ENCODE data around the gene DLG2.
A peak's percentile ranks its signal among the peaks of the same experiment; 100 is the strongest.
"Not testable (repeated sequence)": the region's sequence is repeated elsewhere in the genome, so short reads cannot be mapped to it uniquely, and the experiment has no call there.

The DLG2 gene

GRCh38 chr11:85634747-85635146 is 7.6 kb upstream of the DLG2 start:
- DNase-seq: no peak

GRCh38 chr11:85628771-85629341 is 1.7 kb upstream of the DLG2 start:
- no peak for DNase-seq

DNA sequence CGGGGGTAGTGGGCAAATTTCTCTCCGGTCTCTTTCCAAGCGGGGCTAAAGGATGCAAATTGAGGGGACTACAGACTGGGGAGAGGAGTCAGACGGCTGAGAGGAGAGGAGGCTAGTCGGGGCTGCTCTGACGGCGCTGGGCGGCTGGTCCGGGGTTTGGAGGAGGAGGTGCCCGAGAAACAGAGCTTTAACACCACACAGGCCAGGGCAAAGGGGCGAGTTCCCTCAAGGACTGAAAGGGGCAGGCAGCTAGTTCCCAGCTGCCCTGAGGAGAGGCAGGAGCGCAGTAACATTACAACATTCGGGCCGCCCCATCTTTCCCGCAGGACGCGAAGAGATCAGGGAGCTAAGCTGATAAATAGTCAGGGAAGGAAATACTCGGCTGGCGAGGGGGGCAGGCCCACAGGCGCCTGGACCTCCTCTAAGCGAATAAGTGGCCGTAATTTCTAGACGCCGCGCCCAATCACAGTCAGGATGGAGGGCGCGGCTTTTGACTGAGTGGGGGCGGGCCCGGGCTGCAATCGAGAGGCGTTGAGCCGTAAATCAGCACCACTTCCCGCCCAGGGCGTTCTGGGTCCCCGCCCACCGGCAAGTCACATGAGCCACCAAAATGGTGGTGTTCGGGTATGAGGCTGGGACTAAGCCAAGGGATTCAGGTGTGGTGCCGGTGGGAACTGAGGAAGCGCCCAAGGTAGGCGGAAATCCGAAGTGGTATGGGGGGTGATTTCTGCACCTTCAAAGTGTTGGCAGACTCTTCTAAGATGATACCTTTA is 1.0 kb upstream of the DLG2 start, which contains the start of gene TMEM126B:
Gene TMEM126B (plus strand): TSS at position 596 of the 773 bp plus-strand sequence. CDS start 15 bp downstream, at position 611.
- peak; percentile 99 for DNase-seq

DNA sequence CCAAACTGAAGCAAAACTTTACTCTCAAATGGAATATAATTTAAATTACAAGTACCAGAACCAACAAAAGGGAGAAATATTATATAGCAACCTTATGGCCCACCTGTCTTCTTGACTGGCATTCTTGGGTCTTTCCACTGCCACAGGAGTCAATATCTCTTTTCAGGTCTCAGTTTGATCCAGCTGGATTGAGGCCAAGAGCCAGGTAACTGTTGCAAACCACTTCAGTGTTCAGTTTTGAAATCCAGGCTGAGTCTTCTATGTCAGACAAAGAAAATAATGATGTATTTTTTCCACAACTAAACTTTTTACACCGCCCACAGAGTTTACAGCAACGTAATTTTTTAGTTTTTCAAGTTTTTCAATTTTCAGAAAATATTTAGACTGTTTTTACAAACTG is 648 bp downstream of the DLG2 start:
- DNase-seq: no peak

DNA sequence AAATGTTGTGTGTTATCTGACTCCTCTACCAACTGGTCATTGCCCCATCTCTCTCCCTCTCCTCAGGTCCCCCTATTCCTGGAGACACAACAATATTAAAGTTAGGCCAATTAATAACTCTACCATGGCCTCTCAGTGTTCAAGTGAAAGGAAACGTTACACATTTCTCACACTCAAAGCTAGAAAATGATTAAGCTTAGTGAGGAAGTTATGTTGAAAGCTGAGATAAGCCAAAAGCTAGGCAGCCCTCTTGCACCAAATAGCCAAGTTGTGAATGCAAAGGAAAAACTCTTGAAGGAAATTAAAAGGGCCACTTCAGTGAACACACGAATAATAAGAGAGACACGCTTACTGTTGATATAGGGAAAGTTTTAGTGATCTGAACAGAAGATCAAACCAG is 6.9 kb downstream of the DLG2 start:
- DNase-seq: no peak

DNA sequence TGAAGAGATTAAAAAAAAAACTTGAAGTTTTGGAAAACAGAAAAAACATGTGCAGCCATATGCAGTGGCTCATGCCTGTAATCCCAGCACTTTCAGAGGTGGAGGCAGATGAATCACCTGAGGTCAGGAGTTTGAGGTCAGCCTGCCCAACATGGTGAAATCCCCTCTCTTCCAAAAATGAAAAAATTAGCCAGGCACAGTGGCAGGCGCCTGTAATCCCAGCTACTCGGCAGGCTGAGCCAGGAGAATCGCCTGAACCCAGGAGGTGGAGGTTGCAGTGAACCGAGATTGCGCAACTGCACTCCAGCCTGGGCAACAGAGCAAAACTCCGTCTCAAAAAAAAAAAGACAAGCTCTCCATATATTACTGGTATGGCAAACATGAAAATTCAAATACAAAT is 7.6 kb downstream of the DLG2 start:
- DNase-seq: no peak

DNA sequence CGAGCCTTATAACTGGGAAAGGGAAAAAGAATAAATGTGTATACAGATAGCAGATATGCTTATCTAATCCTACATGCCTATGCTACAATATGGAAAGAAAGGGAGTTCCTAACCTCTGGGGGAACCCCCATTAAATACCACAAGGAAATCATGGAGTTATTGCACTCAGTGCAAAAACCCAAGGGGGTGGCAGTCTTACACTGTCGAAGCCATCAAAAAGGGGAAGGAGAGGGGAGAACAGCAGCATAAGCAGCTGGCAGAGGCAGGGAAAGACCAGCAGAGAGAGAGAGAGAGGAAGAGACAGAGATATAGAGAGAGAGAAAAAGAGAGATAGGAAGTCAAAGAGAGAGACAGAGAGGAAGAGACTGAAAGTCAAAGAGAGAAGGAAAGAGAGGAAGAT is 15.5 kb downstream of the DLG2 start:
- DNase-seq: not testable (repeated sequence)

- not testable (repeated sequence) for DNase-seq
These were observed 17.9 kb downstream of the DLG2 start for GRCh38 chr11:85609286-85609685.

- DNase-seq: not testable (repeated sequence)
These were observed 18.5 kb downstream of the DLG2 start for GRCh38 chr11:85608621-85609020.

GRCh38 chr11:85606237-85606636 is 20.9 kb downstream of the DLG2 start:
- not testable (repeated sequence) for DNase-seq

DNA sequence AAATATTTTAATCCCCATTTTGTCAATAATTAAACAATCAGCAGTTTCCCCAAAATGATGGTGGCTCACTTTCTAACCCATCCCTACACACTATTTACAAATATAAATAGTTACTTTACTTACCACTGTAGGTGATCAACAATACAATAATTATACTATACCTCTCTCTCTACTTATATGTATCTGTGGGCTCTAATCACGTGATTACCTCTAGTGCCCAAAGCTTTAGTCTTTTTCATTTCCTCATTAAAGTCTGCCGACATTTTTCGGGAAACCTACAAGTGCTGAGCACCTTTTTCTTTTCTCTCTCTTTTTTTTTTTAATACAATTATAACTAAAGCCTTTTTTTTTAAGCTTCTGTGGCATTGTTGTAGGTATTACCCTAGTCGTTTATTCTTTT is 23.9 kb downstream of the DLG2 start:
- no peak for DNase-seq

DNA sequence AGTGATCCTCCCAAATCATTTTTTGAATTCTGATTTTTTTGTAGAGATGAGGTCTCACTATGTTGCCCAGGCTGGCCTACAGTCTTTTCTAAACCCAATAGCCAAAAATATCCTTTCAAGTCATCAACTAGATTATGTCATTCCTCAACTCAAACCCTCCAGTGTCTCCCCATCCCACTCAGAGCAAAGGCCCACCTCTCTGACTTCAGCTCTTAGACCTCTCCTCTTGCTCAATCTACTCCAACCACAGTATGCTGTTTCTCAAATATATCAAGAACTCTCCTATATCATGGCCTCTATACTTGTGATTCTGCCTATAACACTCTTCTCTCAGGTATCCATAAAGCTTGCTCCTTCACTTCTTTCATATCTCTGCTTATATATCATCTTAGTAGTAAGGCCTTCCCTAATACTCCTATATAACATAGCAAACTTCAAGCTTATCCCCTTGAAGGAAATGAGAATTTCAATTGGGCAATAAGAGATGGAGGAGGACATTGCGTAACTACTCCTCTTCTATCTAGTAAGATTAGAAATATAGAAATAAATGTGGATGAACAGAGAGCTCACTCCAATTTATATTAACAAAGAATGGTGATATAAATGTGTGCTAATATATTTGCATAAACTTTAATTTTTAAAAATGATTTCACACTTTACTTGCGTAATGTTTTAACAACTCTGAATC is 24.5 kb downstream of the DLG2 start:
- DNase-seq: no peak

DNA sequence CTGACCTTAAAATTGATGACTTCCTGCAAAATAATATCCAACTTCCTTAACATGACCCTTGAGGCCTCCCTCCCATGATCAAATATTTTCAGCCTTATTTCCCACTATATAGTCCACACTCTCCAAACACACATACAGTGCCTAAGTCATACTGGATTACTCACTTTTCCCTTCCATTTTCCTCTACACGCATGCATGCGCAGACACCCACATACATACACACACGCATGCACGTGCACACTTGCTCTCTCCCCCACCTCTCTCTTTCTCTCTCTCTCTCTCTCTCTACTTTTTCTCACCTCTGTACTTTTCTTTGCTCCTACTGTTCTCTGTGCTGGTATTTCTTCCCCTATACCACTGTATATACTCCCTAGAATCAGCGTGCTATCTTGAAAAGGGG is 28.1 kb downstream of the DLG2 start:
- no peak for DNase-seq

GRCh38 chr11:85596886-85597285 is 30.3 kb downstream of the DLG2 start:
- DNase-seq: no peak

DNA sequence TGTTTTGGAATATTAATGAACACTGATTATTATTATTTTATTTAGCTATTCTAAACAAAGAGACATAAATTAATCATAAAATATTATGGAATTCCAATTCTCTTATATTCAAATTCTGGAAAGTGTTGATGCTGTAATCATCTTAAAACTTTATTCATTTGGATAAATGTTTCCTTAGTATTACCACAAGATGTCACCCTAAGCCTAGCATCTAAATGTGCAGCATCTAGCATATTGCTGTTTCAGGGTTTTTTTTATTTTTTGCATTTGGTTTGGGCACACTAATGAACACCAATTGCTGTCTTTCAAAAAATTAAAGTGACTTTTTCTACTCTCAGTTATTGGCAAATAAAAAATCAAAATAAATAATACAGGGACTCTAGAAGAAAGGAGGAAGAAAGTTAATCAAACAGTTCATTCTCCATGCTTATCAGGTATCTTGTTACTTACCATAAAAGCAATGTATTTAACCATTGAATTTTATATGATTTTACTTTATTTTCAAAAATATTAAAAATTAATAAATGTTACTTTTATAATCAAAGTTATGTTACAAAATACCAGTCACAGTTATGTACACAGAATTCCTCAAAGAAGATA is 31.8 kb downstream of the DLG2 start:
- DNase-seq: no peak

GRCh38 chr11:85590848-85591483 is 36.2 kb downstream of the DLG2 start:
- no peak for DNase-seq

- no peak for DNase-seq
These were observed 37.8 kb downstream of the DLG2 start for GRCh38 chr11:85589373-85589772.

DNA sequence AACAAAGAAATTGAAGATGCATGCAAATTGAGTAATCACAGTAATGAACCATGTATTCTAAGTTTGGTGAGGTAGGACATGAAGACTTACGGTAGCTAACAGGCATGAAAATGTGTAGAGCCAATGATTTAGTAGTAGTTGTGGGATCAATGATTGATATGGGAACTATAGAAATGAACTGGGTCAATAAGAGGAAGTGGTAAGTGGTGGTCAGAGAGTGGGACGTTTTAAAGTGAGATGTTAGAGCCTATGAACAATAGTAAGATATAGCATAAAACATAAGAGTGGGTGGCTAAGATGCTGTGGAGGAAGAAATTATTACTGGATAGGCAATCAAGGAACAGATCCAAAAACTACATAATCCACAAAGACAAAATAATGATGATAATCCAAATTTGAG is 45.0 kb downstream of the DLG2 start:
- no peak for DNase-seq

- DNase-seq: no peak
These were observed 51.8 kb downstream of the DLG2 start for GRCh38 chr11:85575388-85575787.

- no peak for DNase-seq
These were observed 55.1 kb downstream of the DLG2 start for GRCh38 chr11:85572056-85572455.

GRCh38 chr11:85569525-85569924 is 57.6 kb downstream of the DLG2 start:
- no peak for DNase-seq

- DNase-seq: no peak
These were observed 68.7 kb downstream of the DLG2 start for GRCh38 chr11:85558411-85558810.

DNA sequence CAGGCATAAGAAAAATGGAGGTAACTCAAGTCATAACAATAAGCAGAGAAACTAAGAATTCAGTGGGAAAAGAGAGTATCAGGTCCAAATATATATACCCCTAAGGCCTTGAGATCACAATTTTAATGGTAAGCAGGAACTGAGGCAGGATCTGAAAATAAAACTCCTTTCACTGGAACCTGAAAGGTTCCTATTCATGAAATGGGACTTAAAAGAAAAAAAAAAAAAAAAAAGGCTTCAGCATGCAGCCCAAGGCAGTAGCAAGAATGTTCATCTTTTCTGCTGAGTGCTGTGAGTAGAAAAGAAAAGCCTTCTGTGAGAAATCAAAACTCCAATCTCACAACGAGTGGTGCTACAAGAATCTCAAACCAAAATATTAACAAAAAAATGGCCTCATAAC is 75.3 kb downstream of the DLG2 start:
- no peak for DNase-seq

Measured in islet precursor cell (in vitro differentiated cells).